Measurements from ENCODE around the gene EBF4. TPM values are rescaled to one million over a fixed set of nuclear protein-coding genes. Genes with fewer than 3 reads are reported as not detected.

Gene EBF4
- total RNA-seq, 6 experiments from 2014 or later, result 2.8 to 16.6 (median 6.2) TPM

DNA sequence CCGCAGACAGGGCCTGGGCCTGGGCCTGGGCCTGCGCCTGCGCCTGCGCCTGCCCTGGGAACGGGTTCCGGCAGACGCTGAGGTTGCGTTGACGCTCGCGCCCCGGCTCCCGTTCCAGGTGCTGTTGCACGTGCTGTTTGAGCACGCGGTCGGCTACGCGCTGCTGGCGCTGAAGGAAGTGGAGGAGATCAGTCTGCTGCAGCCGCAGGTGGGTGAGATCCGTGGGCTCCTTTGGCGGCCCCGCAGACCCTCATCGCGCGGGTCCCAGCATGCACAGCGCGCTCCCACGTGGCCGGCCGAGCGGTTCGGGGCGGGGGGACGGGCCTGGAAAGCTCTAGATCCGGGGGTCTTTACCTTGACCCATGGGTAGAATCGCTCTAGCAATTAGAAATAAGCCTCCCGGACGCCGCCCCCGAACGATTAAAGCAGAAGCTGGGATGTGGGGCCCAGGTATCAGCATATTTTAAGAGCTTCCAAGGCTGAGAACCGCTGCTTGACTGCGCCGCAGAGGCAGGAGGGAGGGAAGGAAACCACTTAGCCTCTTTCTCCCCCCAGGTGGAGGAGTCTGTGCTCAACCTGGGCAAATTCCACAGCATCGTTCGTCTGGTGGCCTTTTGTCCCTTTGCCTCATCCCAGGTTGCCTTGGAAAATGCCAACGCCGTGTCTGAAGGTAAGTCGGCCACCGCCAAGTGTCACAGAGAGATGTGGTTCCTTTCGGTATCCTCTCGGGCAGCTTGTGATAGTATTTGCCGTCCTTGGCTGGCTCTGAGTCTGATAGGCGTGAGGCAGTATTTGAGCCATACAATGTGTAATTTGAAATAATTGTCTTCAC lies 39.6 kb upstream of the EBF4 start:
- no peak for DNase-seq
- Histone ChIP-seq H3K4me3 (peak overlapping the region; percentile 91 to 99 (median 92)), H3K9me3 (no peaks in the 10 kb centered on the region), H3K4me1 (peaks cover 0 to 17% (median 5%) of the 10 kb centered on the region in 4 donors), H3K36me3 (peaks cover 9 to 40% (median 28%) of the 10 kb centered on the region in 4 donors), H3K27ac (peak overlapping the region; percentile 53 to 72 (median 69)), H3K27me3 (no peaks in the 10 kb centered on the region)
- peak; percentile 48 to 61 (median 58) for ATAC-seq
- 0% methylated on average over 9 of the region's 56 CpGs for WGBS (ENCODE audit: insufficient coverage, low coverage, low lambda C conversion rate, missing lambda C conversion rate)
- intact Hi-C loops (cut with DNase I), result no loop called here
- TF ChIP-seq CTCF (IDR thresholded peaks at IDR 0.05) (no peak), POLR2A (IDR thresholded peaks at IDR 0.05) (peak; percentile 57)

- no peak for TF ChIP-seq CTCF (IDR thresholded peaks at IDR 0.05)
- TF ChIP-seq POLR2A (IDR thresholded peaks at IDR 0.05), result no peak
- no peak for DNase-seq
- 46% methylated on average over 24 of the region's 24 CpGs for WGBS (ENCODE audit: insufficient coverage, low coverage, low lambda C conversion rate, missing lambda C conversion rate)
- Histone ChIP-seq H3K36me3 (peaks cover 9 to 48% (median 31%) of the 10 kb centered on the region in 4 donors), H3K27ac (peak overlapping the region in 1 of 3 donors; percentile 69), H3K4me3 (peak overlapping the region; percentile 91 to 99 (median 92)), H3K27me3 (no peaks in the 10 kb centered on the region), H3K9me3 (no peaks in the 10 kb centered on the region), H3K4me1 (peaks cover 0 to 17% (median 5%) of the 10 kb centered on the region in 4 donors)
- intact Hi-C loops (cut with DNase I), result no loop called here
- no peak for ATAC-seq
Measured at GRCh38 chr20:2653556-2654383, 38.8 kb upstream of the EBF4 start.

DNA sequence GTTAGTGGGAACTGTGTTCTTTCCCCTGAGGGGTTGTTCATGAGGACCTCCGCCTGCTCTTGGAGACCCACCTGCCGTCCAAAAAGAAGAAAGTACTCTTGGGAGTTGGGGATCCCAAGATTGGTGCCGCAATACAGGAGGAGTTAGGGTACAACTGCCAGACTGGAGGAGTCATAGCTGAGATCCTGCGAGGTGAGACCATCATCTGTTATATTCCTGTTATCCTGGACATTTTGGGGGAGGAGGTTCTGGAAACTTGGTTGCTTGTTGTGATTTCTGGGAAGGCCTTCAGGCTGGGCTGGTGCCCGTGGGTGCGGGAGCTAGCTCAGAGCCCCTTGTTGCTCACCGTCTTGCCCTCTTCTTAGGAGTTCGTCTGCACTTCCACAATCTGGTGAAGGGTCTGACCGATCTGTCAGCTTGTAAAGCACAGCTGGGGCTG lies 38.2 kb upstream of the EBF4 start:
- intact Hi-C loops (cut with DNase I), result no loop called here
- H3K4me3 ChIP-seq, result no peak overlapping the region
- TF ChIP-seq CTCF (IDR thresholded peaks at IDR 0.05) (no peak), POLR2A (IDR thresholded peaks at IDR 0.05) (no peak)

DNA sequence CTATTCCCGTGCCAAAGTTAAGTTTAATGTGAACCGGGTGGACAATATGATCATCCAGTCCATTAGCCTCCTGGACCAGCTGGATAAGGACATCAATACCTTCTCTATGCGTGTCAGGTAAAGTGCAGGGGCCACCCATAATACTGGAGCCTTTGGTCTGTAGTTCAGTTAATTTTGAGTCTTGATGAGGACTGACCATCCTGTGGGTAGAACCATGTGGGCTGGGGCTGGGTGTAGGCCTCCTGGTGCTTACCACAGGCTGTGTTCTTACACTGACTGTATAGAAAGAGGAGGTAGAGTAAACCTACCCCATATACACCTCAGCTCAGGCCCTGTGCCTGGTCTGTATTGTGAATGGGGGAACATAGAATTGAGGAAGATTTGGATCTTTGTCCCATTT lies 37.7 kb upstream of the EBF4 start:
- TF ChIP-seq CTCF (IDR thresholded peaks at IDR 0.05) (no peak), POLR2A (IDR thresholded peaks at IDR 0.05) (no peak)
- Histone ChIP-seq H3K27ac (no peak overlapping the region), H3K4me3 (no peak overlapping the region), H3K4me1 (peaks cover 0 to 17% (median 5%) of the 10 kb centered on the region in 4 donors), H3K36me3 (peaks cover 9 to 58% (median 34%) of the 10 kb centered on the region in 4 donors), H3K27me3 (no peaks in the 10 kb centered on the region), H3K9me3 (no peaks in the 10 kb centered on the region)
- intact Hi-C loops (cut with DNase I), result no loop called here
- DNase-seq (no peak), ATAC-seq (no peak)
- WGBS (ENCODE audit: insufficient coverage, low coverage, low lambda C conversion rate, missing lambda C conversion rate), result 90% methylated on average over 3 of the region's 3 CpGs

More for the DNA sequence above, 38.2 kb upstream of the EBF4 start:
- H3K27ac ChIP-seq, result no peak overlapping the region
- ATAC-seq, result no peak
- no peaks in the 10 kb centered on the region for H3K9me3 ChIP-seq
- H3K4me1 ChIP-seq, result peaks cover 0 to 17% (median 5%) of the 10 kb centered on the region in 4 donors
- peaks cover 9 to 53% (median 32%) of the 10 kb centered on the region in 4 donors for H3K36me3 ChIP-seq
- 86% methylated on average over 2 of the region's 9 CpGs for WGBS (ENCODE audit: insufficient coverage, low coverage, low lambda C conversion rate, missing lambda C conversion rate)
- H3K27me3 ChIP-seq, result no peaks in the 10 kb centered on the region
- DNase-seq, result no peak

All from right lobe of liver (tissue), 6 donors.